ENCODE data around the gene ENOX1. TPM values are rescaled to one million over a fixed set of nuclear protein-coding genes. Genes with fewer than 3 reads are reported as not detected.

Gene ENOX1
- polyA plus RNA-seq, 4 donors: 8.8 to 13.1 (median 11.0) TPM

DNA sequence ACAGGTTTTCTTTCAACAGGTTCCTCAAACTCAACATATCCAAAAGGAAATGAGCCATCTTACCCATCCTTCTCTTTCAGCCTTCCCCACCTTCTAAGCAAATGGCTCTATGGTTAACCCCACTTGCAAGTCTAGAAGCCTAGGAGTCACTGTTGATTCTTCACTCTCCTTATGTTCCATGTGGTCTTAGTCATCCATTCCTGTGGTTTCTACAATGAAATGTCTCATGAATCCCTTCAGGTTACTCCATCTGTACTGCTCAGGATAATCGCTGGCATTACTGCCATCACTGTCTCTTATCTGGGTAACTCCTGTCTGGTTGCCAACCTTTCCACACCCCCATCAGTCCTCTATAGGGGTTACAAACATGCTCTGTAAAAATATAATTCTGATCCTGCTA, 381.3 kb downstream of the ENOX1 start:
- no peak for DNase-seq (ENCODE audit: low read depth in 4 of 4, low spot score in 3 of 4)

DNA sequence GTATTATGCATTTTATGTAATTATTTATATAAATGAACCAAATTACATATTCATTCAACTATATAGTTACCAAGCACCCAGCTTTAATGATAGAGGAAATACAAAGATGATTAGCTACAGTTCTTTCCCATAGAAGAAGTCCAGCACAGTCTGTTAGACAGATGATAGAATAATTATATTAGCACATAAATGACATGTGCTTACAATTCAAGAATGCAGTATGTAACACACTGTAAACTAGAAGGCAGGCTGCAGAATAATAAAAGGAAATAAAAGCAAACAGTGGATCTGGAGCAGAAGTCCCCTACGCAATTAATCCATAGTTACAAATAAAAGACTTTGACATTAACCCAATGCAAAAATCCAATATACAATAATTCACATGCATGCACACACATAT, 384.4 kb downstream of the ENOX1 start:
- DNase-seq (ENCODE audit: low read depth in 4 of 4, low spot score in 3 of 4): no peak

DNA sequence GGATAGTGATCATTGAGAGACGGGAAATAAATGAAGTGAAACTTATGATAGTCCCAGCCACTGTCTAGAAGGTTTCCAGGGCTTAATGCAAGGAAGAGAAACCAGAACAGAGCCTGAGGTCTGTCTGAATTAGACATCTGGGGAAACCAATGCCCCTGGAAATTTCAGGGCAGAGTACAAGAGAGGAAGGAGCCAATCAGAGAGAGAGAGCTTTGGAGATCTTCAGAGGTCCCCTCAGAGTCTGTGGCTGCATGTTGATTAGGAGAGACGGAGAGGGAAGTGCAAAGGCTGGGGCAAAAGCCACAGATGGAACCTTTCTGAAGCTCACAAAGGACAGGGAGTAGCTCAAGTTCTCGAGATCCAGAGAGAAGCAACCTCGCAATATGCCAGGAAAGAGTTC, 385.4 kb downstream of the ENOX1 start:
- no peak for DNase-seq (ENCODE audit: low read depth in 4 of 4, low spot score in 3 of 4)

DNA sequence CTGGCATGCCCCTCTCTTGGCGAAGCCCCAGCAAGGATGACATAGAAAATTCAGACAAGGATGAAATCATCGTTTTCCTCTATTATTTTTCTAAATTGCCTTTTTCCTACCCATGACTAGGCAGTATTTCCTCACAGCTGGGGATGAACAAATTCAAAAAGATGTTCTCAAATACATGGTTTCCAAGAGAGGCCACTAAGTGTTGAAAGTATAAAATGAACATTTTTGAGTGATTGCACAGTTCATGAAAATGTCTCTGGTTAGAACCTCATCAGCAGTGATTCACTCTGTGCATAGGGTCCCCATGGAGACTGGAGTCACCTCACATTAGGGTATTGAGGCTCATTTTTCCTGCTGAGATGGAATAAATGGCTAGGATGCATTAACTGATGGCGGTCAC, 389.7 kb downstream of the ENOX1 start:
- DNase-seq (ENCODE audit: low read depth in 4 of 4, low spot score in 3 of 4): no peak

DNA sequence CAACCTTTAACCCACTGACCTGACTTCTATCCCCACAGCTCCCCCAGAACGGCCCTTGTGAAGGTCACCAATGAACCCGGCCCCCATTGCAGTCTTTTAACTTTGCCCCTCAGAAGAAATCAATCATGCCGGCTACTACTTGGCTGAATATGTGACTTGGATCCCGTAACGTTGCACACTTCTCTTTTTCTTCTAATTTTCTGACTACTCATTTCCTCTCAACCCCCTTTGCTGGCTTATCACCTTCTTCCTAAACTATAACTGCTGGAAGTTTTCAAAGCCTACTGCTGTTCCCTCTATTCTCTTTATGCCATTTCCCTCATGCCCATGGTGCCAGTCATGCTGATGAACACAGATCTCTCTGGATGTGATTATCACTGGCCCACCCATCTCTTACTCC, 395.7 kb downstream of the ENOX1 start:
- no peak for DNase-seq (ENCODE audit: low read depth in 4 of 4, low spot score in 3 of 4)

DNA sequence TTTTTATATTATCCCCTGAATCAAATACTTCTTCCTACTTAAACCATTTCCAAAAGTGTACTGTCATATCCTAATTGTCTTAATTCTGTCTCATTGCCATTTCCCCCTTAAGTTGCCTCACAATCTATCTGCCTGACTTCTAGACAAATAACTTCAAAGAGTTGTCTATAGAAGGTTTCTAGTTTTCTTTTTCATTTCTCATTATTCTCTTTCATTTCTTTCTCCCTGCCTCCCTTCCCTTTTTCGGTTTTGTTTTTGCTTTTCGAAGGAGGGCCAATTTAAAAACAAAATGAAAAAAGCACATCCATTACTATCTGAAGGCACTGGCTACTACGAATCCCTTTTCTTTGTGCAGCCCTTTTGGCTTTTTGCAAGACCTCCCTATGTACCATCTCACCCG, 396.2 kb downstream of the ENOX1 start:
- DNase-seq (ENCODE audit: low read depth in 4 of 4, low spot score in 3 of 4): no peak

DNA sequence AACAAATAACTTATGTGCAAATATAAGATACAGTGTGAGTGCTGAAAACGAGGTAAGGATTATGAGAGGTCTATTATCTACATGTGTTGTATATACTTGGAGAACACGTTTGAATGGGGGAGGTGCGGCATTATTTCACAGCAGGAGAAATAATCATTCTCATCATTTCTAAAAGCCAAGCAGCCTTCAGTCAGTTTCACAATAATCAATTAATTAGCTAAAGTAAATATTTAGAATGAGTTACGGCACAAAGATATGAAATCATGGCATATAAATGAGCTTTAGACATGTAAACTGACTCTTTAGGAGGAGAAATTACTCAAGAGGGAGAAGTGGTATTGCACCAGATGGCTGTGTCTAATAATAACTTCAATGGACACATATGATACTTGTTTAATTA, 396.8 kb downstream of the ENOX1 start:
- DNase-seq (ENCODE audit: low read depth in 4 of 4, low spot score in 3 of 4): no peak

DNA sequence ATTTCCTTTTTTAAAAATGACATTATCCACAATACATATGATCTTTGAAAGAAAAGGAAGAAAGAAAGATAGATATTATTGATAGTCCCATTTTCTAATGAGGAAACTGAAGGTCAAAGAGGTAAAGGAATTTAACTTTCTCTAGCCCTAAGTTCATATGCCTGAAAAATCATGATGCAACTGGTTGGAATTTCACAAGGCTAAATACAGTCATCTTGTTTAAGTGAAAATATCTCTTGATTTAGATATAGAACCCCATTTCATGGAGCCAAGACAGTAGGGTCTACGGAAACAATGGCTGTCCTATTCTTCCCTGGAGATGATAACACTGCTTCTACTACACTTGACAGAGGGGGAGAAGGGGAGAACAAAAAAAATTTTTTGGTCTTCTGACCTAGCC, 397.2 kb downstream of the ENOX1 start:
- no peak for DNase-seq (ENCODE audit: low read depth in 4 of 4, low spot score in 3 of 4)

DNA sequence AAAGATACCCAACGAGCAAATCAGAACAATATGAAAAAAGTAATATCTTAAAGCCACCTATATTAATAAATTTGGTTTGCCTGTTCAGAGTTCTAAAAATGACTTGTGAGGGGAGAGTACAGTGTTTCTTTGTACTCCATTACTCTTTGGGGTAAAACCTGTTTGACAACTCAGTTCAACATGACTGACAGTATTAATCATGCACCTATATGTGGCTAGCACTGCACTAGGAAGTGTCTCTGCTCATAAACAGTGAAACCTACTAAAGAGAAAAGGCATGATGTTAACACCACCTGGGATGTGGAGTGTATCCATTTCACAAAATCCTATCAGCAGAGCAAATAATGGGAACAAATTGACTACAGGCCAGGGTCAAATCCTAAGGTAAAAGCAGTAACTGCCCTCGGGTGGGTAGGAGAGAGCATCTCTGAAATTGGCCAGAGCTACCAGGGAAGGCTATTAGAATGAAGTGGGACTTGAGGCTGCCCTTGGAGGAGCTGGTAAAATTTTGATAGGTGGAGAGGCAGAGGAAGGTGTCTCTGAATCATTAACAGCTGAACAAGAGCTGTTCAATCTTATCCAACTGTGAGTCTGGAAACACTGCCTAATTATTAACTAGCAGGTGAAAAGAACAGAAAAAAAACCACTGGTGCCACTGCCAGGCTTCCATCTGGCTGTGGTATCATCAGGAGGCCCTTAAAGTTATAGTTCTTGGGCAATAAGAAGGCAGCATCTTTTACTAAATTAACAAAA, 398.3 kb downstream of the ENOX1 start:
- peak in 1 of 4 donors; percentile 20 for DNase-seq (ENCODE audit: low read depth in 4 of 4, low spot score in 3 of 4)

DNA sequence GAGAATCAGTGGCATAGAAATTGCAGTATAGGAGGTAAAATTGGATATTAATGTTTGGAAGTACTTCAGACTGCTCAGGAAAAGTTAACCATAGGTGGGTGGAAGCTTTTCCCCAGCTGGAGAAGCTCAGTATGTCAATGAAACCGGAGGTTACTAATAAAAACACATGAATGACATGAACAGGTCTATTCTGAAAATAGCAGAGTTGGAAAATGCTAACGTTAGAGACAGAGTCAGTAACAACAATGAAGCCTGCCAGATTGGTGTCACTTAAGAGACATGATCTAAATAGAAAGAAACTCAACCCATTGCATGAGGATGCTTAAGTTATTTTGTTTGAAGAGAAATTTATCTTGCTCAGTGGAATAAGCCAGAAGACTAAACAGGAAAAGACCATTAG, 398.9 kb downstream of the ENOX1 start:
- DNase-seq (ENCODE audit: low read depth in 4 of 4, low spot score in 3 of 4): no peak

DNA sequence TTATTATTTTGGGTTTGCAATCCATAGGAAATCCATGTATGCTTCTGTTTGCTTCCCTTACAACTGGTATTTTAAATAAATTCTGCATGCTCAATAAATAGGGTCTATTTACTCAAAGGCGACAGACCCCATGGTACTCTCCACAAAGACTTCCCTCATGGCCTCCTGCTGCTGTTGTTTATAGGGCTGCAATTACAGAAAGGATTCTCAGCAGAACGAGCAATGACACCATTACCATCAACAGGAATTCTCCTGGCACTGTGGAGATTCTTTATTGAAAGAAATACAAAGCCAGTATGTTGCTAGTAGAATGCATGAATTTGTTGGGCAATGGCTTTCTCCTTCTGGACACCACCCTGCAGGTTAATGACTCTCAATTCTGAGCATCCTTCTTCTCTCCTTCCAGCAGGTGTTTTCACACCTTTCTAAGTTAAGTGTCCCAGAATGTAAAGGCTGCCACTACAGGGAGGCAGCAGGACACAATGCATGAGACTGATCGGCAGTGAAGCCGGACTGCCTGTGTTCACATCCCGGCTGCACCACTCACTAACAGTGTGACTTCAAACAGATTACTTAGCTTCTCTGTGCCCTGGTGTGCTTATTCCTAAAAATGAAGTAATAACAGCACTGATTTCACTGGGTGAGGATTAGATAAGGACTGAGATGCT, 403.1 kb downstream of the ENOX1 start:
- DNase-seq (ENCODE audit: low read depth in 4 of 4, low spot score in 3 of 4): no peak

DNA sequence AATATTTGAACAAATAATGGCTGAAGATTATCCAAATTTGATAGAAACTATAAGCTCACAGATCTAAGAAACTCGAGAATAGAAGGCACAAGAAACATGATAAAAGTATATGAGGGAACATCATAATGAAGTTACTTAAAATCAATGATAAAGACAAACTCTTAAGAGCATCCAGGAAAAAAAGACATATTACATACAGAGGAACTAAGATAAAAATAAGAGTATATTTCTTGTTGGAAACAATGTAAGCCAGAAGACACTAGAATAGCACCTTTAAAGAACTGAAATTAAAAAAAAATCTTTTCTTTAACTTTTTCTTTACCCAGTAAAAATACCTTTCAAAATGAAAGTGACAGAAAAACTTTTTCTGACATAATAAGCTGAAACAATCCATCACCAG, 407.0 kb downstream of the ENOX1 start:
- no peak for DNase-seq (ENCODE audit: low read depth in 4 of 4, low spot score in 3 of 4)

DNA sequence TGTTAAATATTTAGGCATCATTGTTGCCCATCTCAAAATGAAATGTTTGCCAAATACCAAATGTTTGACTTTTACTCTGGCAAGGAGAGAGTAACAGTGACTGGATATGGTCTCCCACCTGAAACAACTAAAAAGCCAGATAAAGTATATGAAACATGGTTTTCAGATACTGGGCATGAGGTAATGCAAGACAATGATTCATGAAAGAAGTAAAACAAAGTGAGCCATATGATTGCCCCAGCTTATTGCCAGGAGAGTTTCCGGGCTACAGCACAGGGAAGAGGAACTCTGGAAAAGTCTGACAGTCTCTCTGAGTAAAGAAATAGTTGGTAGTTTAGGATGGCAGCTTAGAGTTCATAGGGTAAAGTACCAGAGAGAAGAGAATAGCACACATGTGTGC, 408.8 kb downstream of the ENOX1 start:
- DNase-seq (ENCODE audit: low read depth in 4 of 4, low spot score in 3 of 4): no peak

DNA sequence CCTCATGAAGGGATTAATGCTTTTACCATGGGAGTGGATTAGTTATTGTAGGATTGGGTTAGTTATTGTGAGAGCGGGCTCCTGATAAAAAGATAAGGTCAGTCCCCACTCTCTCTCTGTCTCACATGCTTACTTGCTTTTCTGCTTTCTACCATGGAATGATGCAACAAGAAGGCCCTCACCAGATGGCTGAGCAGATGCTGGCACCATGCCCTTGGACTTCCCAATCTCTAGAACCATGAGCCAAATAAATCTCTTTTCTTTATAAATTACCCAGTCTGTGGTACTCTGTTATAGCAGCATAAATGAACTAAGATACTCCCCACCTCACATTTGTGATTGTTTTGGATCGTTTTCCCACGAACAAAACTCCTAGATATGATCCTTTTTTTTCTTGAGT, 409.6 kb downstream of the ENOX1 start:
- no peak for DNase-seq (ENCODE audit: low read depth in 4 of 4, low spot score in 3 of 4)

DNA sequence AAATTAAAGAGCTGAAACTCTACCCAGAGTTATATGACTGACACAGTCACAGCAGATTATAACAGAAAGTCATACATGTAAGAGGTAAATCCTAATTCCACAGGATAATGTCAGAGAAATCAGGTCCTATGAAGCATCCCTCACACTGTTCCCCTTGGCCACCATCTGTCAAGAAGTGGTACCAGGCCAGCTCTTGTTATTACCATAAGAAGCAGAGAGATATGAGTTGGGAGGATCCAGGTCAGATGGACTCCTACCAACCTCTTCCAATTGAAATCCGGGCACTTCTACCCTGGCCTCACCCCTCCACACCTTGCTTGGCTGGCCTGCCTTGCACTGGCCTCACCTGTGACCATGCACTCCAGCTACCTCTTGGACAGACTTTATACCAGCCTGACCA, 410.2 kb downstream of the ENOX1 start:
- no peak for DNase-seq (ENCODE audit: low read depth in 4 of 4, low spot score in 3 of 4)

DNA sequence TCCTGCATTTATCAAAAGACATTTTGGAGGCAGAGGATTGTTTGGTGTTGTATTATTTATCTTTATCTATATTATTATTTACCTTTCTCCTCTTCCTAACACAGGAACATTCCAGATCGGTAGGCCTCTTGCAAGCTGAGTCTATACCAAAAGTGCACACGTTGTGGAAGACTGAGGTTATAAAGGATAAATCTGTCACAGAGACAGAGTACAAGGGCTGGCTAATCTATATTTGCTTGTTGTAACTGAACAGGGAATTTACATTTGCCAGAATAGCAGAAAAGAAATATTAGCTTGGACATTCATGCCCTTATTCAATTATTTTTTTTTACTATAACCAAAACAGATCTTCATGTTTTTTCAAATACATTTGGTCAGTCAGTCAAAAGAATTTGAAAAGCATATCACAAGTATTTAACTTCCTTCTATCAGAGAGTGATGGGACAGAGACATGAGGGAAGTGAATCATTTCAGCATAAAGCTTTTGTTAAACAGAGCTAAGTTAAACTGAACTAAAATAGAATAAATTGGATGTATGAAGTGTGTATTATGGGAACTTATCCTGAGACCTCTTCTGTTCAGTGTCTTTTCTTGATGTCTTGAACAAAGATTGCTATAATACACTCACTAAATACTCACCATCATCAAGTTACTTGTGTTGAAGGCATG, 410.8 kb downstream of the ENOX1 start:
- no peak for DNase-seq (ENCODE audit: low read depth in 4 of 4, low spot score in 3 of 4)

DNA sequence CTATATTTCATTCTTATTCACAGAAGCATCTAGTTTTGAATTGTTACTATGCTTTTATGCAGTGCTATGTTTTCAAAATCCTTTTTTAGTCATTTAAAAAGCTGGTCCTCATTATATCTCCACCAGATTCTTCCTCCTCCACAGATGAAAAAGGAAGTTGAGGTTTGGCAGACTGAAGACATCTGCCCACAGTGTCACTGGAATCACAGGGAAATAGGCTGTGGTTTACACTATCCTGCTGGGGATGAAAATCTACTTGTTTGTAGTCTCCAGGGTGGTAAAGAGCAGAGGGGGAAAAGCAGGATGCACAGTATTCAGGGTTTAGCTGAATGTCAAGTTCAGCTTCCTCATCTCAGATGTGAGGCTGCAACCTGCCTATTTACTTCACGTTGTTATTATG, 412.2 kb downstream of the ENOX1 start:
- DNase-seq (ENCODE audit: low read depth in 4 of 4, low spot score in 3 of 4): no peak

DNA sequence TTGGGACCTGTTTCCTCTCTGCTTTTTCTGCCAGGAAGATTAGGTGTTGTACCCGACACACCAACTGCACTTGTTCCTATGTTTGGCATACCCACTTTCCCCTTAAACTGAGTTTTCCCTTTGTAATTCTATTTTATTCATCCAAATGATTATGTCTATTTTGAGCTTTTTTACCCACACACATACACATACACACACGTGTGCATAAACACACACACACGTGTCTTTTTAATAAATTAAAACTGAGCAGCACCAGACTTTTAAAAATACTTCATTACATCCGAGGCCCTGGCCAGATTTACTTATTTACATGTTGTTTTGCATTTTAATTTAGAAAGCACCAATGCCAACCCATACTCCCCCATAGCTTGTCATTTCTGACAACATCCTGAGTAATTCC, 413.4 kb downstream of the ENOX1 start:
- DNase-seq (ENCODE audit: low read depth in 4 of 4, low spot score in 3 of 4): no peak

DNA sequence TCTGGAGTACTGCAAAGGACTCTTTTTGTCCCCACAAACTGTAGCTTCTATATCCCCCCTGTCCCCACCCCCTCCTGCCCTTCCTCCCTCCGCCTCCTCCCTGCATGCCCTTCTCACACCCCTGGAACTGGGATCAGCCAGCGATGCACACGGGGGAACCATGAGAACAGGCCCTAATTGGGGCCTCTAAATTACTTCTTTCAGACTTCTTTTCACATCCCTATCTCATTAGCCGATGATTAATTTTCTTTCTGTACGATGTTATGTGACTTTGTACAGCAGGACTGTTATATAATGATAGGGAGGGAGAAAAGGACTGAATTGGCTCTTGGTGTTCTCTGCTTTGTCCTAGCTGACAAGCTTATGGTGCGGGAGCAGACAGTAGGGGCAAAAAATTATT, 415.9 kb downstream of the ENOX1 start:
- no peak for DNase-seq (ENCODE audit: low read depth in 4 of 4, low spot score in 3 of 4)

DNA sequence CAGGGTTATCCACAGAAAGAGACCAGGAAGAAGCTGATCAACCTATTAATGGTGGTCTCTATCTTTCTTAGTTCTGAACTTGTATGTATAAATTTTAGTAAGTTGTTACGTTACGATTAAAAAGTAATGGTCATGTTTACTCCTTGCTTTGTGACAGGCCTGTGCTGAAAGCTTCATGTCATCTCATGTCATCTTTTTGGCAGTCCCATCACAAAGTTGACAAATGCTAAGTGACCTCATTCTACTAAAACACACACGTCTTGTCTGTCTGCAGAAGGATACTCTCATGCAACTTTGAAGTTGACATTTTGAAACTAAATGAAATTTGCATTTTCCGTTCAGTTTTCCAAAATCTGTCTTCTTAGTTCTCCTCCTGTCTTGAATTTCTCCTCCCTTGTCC, 417.5 kb downstream of the ENOX1 start:
- DNase-seq (ENCODE audit: low read depth in 4 of 4, low spot score in 3 of 4): no peak

DNA sequence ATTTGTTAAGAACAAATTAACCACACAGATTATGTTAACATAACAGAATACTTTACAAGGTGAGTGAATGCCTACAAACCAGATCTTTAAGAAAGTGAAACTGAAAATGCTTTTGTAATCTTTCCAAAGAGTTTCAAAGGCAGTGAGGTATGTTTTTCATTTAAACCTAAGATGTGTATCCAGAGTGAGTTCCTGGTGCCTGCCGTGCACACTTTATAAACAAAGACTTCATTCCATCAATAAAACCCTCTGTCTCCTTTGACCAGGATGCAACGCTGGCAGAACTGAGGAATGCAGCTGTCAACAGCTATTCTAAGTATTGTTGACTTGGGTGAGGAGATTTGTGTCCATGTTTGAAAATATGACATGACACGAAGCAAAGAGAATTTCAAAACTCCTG, 418.8 kb downstream of the ENOX1 start:
- no peak for DNase-seq (ENCODE audit: low read depth in 4 of 4, low spot score in 3 of 4)

DNA sequence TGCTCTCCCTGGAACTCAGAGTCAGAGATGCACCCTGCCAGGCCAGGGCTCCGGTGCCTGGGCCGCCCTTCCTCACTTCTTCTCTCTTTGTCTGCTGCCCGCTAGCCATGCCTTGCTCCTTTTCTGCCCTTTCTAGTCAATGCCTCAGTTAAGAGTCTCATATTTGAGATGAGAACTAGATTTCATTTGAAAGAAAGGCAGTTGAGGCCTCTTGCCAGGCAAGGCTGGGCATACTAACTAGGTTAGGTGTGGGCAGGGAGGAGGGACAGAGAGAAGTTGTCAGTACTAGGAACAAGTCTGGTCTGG, 421.8 kb downstream of the ENOX1 start:
- no peak for DNase-seq (ENCODE audit: low read depth in 4 of 4, low spot score in 3 of 4)
